Tibial nerve (tissue), 4 donors: ENCODE results near the gene DNAJC15. TPM values are rescaled to one million over a fixed set of nuclear protein-coding genes. Genes with fewer than 3 reads are reported as not detected.

Source experiments
- DNase-seq, 2 donors: peaks; one replicate each; pipeline ENCODE4 v3.0.0-alpha.2; 2019; ENCODE audit warnings: low spot score in 2 of 2
- H3K27ac ChIP-seq, 4 donors: fragments of 200-600 bp; sonication (generic) in 3 of 4; one replicate each; pipeline ENCODE4 v1.5.1; 2017 to 2019; ENCODE audit warnings: mild to moderate bottlenecking in 1 of 4
- H3K27me3 ChIP-seq, 2 donors: fragments of 200-600 bp; sonication (generic) in 1 of 2; one replicate each; pipeline versions ENCODE4 v1.5.1 to v1.6.0; 2017 to 2019
- H3K36me3 ChIP-seq, 3 donors: fragments of 200-600 bp; sonication (generic); one replicate each; pipeline ENCODE4 v1.5.1; 2018 to 2019
- H3K4me1 ChIP-seq, 4 donors: fragments of 200-600 bp; sonication (generic) in 3 of 4; one replicate each; pipeline ENCODE4 v1.5.1; 2017 to 2019
- H3K4me3 ChIP-seq, 4 donors: fragments of 200-600 bp; sonication (generic) in 3 of 4; one replicate each; pipeline ENCODE4 v1.5.1; 2017 to 2019; ENCODE audit warnings: mild to moderate bottlenecking in 1 of 4, moderate library complexity in 1 of 4
- H3K9me3 ChIP-seq, 4 donors: fragments of 200-600 bp; sonication (generic) in 3 of 4; one replicate each; pipeline ENCODE4 v1.5.1; 2017 to 2019
- EP300 ChIP-seq, 2 donors: sonication (generic); formaldehyde crosslinking; IDR thresholded peaks; one replicate each; pipeline ENCODE4 v1.6.1; 2017; ENCODE audit warnings: antibody characterized with exemption in 2 of 2, mild to moderate bottlenecking in 1 of 2
- POLR2A ChIP-seq, 2 donors: fragments of 450-650 bp; IDR thresholded peaks; one replicate each; pipeline ENCODE4 v1.6.1; 2017; ENCODE audit warnings: antibody characterized with exemption in 2 of 2, mild to moderate bottlenecking in 2 of 2, moderate library complexity in 2 of 2
- WGBS, 2 donors: methylation state at CpG; one replicate each; pipeline ENCODE4 v1.1.5; 2018; 5-methylcytosine and 5-hydroxymethylcytosine counted together
- total RNA-seq, 4 donors: library from RNA; depleted of rRNA; stranded (reverse); fragments of >200 nt; gene quantifications; one replicate each; pipeline ENCODE4 v1.1.0, GENCODE V29; 2016
- TF ChIP-seq, protein P1 (sequence below), 5 experiments: fragments of 200-600 bp in 3 of 5; fragments of 450-650 bp in 2 of 5; sonication (generic) in 3 of 5; IDR thresholded peaks; one replicate each; pipeline ENCODE4 v1.5.1; 2016 to 2019; ENCODE audit warnings: antibody characterized with exemption in 5 of 5, mild to moderate bottlenecking in 3 of 5, moderate library complexity in 2 of 5

The DNAJC15 gene
- total RNA-seq, 4 donors from 2014 or later: 3.7 to 9.2 (median 5.7) TPM

DNA sequence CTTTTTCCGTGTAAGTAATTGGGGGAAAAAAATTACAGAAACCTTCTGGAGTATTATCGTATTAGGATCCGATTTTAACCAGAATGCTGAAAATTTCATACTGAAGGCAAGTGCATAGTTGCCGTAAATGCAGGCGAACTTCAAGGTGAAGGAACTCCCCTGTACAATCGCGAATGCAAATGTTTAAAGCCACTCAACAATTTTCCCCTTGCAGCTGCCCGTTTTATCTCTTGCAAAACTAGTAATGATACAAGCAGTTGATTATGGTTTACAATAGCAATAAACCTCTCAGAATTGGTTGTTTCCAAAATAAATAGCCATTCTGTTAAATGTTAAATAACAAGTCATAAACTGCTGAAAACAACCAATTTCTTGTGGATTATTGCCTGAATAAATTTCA is 105.7 kb downstream of the DNAJC15 start:
- Histone ChIP-seq H3K36me3 (no peaks in the 10 kb centered on the region), H3K4me1 (peaks cover 0 to 8% (median 0%) of the 10 kb centered on the region in 4 donors), H3K27ac (no peak overlapping the region), H3K4me3 (no peak overlapping the region), H3K27me3 (no peaks in the 10 kb centered on the region), H3K9me3 (no peaks in the 10 kb centered on the region)
- TF ChIP-seq POLR2A (IDR thresholded peaks at IDR 0.05) (no peak), EP300 (IDR thresholded peaks at IDR 0.05) (no peak)
- TF ChIP-seq, protein P1, sequence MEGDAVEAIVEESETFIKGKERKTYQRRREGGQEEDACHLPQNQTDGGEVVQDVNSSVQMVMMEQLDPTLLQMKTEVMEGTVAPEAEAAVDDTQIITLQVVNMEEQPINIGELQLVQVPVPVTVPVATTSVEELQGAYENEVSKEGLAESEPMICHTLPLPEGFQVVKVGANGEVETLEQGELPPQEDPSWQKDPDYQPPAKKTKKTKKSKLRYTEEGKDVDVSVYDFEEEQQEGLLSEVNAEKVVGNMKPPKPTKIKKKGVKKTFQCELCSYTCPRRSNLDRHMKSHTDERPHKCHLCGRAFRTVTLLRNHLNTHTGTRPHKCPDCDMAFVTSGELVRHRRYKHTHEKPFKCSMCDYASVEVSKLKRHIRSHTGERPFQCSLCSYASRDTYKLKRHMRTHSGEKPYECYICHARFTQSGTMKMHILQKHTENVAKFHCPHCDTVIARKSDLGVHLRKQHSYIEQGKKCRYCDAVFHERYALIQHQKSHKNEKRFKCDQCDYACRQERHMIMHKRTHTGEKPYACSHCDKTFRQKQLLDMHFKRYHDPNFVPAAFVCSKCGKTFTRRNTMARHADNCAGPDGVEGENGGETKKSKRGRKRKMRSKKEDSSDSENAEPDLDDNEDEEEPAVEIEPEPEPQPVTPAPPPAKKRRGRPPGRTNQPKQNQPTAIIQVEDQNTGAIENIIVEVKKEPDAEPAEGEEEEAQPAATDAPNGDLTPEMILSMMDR (IDR thresholded peaks at IDR 0.05): no peak
- no peak for DNase-seq
- 68 to 75% methylated on average over 8 of the region's 8 CpGs for WGBS, 2 donors

DNA sequence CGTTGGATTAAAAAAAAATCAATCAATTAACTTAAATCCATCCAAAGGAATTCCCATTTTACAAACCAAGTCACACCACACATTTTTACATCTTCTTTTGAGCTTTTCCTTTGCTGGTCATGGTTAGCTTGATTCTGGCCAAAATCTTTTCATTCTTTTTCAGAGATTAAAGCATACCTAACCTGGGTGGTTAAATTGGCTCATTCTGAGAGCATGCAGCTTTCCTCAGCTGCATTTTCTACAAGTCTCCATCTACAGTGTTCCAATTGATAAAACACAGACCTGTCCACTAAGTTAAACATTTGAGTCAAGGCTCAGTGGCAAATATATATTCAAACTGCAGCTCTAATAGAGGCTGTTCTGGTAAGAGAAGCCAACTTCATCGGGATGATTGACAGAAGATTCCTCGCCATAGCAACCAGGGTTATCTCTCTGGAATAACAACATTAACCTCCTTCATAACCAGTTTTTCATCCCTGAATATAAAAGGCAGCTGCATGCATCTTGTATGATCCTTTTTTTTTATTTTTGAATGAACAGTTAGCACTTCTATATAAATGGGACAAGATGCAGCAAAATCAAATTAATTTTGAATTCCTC is 106.2 kb downstream of the DNAJC15 start:
- Histone ChIP-seq H3K27me3 (no peaks in the 10 kb centered on the region), H3K27ac (no peak overlapping the region), H3K9me3 (no peaks in the 10 kb centered on the region), H3K4me1 (peaks cover 0 to 8% (median 0%) of the 10 kb centered on the region in 4 donors), H3K36me3 (no peaks in the 10 kb centered on the region), H3K4me3 (no peak overlapping the region)
- TF ChIP-seq EP300 (IDR thresholded peaks at IDR 0.05) (no peak), POLR2A (IDR thresholded peaks at IDR 0.05) (no peak)
- TF ChIP-seq, protein P1 (IDR thresholded peaks at IDR 0.05): no peak
- no peak for DNase-seq
- WGBS, 2 donors: 56 to 69% methylated on average over 3 of the region's 3 CpGs

- Histone ChIP-seq H3K27ac (no peak overlapping the region), H3K36me3 (no peaks in the 10 kb centered on the region), H3K27me3 (no peaks in the 10 kb centered on the region), H3K4me1 (peaks cover 0 to 8% (median 0%) of the 10 kb centered on the region in 4 donors), H3K9me3 (no peaks in the 10 kb centered on the region), H3K4me3 (no peak overlapping the region)
- 47 to 59% methylated on average over 4 of the region's 4 CpGs for WGBS, 2 donors
- TF ChIP-seq EP300 (IDR thresholded peaks at IDR 0.05) (no peak), POLR2A (IDR thresholded peaks at IDR 0.05) (no peak)
- TF ChIP-seq, protein P1 (IDR thresholded peaks at IDR 0.05): no peak
- no peak for DNase-seq
Observed at GRCh38 chr13:43132257-43132656, 108.9 kb downstream of the DNAJC15 start.

DNA sequence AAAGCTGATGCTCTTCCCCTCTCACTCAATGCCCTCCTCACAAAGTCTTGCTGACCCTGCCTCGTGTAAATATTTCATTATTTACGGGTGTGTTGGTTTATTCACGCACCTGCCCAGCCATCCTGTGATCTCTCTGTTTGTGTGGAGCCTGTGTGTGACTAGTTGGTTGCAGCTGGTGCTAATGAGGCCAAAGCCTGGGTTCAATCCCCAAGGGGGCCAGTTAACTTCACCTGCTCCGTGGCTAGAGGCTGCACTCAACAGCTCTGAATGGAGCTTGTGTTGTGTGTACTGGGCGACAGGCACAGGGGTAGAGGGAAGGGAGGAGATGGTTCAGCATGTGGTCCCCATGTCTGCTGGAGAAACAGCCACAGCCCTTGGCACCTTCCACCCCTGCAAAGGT is 109.5 kb downstream of the DNAJC15 start:
- Histone ChIP-seq H3K4me3 (no peak overlapping the region), H3K27ac (no peak overlapping the region), H3K4me1 (peaks cover 0 to 2% (median 0%) of the 10 kb centered on the region in 4 donors), H3K36me3 (no peaks in the 10 kb centered on the region), H3K27me3 (no peaks in the 10 kb centered on the region), H3K9me3 (no peaks in the 10 kb centered on the region)
- no peak for DNase-seq
- TF ChIP-seq EP300 (IDR thresholded peaks at IDR 0.05) (no peak), POLR2A (IDR thresholded peaks at IDR 0.05) (no peak)
- TF ChIP-seq, protein P1 (IDR thresholded peaks at IDR 0.05): no peak
- 48 to 76% methylated on average over 5 of the region's 5 CpGs for WGBS, 2 donors

GRCh38 chr13:43133792-43134191 is 110.4 kb downstream of the DNAJC15 start:
- no peak for DNase-seq
- Histone ChIP-seq H3K9me3 (no peaks in the 10 kb centered on the region), H3K27ac (no peak overlapping the region), H3K27me3 (no peaks in the 10 kb centered on the region), H3K36me3 (no peaks in the 10 kb centered on the region), H3K4me3 (no peak overlapping the region), H3K4me1 (no peaks in the 10 kb centered on the region)
- WGBS, 2 donors: 75 to 78% methylated on average over 4 of the region's 4 CpGs
- TF ChIP-seq, protein P1 (IDR thresholded peaks at IDR 0.05): no peak
- TF ChIP-seq EP300 (IDR thresholded peaks at IDR 0.05) (no peak), POLR2A (IDR thresholded peaks at IDR 0.05) (no peak)
